GM04503 (cell line): ENCODE results near the gene MEGF11.

ENCODE experiments used
- DNase-seq: peaks from one replicate; pipeline ENCODE4 v3.0.0-alpha.2; 2012; ENCODE audit warnings: low read depth

MEGF11 gene

DNA sequence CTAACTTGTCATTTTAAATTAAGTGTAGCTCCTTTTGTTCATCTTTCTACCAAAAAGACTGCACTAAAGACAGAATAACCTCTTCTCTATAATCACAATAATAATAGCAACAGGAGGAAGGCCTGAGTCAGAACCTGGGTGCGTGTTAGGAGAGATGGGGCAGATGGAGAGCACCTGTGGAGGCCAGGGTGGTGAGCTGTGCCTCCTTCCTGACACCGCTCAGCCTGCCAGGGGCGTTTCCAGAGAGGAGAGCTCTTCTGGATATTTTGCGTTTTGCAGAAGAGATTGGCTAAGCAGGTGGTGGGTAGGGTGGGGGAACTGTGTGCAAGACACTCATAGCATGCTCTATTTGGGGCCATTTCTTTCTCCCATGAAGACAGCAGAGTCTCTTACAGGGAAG lies 83.5 kb downstream of the MEGF11 start:
- DNase-seq, result no peak

DNA sequence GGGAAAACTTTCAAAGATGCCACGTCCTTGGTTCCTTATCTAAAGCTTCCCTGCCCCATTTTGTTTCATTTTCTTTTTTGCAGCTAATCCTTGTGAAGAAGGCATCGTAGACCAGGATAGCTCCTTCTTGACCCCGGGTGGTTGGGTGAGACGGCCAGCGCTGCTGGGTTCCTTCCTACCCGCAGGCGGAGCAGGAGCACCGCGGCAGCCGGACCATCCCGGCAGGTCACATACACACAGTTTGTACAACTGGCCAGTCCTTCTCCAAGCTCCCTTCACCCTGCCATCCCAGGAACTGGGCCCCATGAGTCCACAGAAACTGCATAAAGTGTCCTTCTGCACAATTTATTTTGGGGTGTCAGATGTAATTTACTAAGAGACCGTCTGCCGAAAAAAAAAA lies 83.9 kb downstream of the MEGF11 start:
- DNase-seq, result no peak

DNA sequence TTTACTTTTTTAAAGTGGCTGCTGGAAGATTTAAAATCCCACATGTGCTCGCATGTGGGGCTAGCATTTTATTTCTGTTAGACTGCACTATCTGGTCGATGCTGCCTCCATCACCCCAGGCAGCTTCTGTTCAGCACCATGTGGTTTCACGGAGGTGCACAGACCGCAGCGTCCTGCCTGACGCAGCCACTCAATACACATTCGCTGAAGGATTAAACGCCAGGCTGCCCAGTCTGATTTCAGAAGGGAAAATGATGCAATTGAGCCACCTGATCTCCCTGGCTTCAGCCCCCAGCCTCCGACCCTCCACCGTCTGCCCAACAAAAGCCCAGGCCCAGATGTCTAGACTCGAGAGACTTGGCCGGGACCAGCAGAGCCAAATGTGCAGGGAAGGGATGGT lies 84.5 kb downstream of the MEGF11 start:
- DNase-seq, result no peak

DNA sequence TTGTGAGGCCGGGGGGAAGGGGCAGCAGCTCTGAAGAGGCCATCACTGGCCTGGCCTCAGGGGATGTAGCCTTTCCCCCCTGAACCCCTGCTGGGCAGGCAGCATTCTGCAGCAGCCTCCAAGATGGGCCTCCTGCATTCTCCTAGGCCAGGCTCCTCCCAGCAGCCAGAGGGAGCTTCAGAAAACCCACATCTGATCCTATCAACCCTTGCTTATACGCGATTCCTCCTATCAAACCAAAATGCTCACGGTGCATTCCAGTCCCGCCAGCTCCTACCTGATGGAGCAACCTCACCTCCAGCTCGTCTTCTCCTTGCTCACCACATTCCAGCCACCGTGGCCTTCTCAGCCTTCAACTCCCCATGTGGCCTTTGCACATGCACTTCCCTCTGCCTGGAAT lies 85.7 kb downstream of the MEGF11 start:
- no peak for DNase-seq

DNA sequence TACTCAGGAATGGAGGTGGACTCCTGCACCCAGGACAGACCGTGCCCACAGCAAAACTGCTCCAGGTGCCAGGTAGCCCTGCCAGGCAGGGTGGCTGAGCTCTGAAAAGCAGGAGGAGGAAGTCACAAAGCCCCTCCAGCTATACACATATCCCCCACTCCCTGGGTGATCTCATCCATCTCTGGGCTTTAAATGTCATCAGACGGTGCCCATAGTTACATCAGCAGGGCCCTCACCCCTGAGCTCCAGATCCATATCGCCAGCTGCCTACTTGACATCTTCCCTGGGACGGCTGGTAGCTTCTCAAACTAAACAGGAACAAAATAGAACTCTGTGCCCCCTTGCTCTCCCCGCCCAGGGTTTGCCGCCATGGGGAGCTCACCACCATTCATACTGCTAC lies 87.7 kb downstream of the MEGF11 start:
- no peak for DNase-seq

DNA sequence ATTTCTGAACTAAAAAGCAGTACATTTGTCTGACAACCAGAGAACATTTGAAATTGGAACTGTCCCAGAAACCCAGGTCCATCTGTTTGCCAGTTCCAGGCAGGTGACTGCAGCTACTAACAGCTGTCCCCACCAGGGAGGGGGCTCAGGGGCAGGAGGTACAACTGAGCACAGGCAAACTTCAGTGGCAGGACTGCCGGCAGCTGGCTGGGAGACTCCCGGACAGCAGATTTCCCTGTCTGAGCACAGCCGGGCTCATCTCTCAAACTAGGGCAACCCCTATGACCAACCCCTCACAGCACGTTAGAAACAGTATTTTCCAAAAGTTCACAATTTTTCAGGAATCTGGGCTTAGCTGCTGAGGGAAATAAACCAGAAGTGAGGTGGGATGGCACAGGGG lies 88.8 kb downstream of the MEGF11 start:
- DNase-seq, result no peak

DNA sequence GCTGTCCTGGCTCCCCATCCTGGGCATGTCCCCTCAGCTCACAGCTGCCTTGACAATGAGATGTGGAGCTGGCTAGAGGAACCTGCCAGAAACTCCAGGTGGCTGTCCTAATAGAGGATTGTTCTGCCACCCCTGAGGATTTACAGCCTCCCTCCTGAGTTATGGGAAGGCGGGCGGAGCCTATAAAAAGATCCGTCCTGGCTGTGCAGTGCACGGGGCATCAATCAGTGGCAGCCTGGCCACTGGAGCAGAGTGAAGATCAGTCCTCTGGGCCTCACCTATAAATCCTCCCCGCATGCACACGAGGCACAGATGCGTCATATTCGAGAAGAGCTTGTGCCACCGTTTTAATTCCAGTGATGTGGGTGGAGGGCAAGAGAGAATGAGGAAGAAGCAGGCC lies 90.0 kb downstream of the MEGF11 start:
- DNase-seq, result no peak

DNA sequence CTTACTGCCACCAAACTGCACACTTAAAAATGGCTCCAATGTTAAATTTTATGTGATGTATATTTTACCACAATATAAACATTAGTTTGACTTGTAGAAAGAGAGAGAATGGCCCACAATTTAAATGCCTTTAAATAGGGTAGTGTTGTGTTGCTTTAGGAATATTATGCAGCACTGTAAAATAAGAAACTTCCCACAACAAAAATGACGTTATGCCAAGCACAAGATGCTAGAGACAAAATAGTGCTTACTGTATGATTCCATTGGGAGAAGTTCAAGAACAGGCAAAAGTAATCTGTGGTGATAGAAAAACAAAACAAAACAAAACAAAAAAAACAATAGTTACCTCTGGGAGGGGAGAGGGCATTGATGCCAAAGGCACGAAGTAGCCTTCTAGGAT lies 91.3 kb downstream of the MEGF11 start:
- no peak for DNase-seq

DNA sequence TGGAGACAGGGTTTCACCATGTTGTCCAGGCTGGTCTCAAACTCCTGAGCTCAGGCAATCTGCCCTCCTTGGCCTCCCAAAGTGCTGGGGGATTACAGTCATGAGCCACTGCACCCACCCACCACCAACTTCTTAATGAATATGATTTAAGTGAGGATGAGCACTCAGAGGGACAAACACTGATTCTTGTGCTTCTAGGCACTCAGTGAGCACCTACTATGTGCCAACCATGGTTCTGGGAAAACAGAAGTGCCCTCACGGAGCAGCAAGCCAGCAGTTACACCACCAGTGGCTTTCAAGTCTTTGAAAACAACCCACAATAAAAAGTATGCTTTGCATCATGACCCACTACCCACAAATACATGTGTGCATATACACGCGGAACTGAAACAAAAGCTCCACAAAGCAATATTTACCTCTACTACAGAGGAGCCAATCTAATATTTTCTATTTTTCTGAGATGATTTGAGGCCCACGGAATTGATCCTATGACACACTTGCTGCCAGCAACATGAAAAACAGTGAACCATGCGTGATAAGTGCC lies 91.9 kb downstream of the MEGF11 start:
- no peak for DNase-seq

DNA sequence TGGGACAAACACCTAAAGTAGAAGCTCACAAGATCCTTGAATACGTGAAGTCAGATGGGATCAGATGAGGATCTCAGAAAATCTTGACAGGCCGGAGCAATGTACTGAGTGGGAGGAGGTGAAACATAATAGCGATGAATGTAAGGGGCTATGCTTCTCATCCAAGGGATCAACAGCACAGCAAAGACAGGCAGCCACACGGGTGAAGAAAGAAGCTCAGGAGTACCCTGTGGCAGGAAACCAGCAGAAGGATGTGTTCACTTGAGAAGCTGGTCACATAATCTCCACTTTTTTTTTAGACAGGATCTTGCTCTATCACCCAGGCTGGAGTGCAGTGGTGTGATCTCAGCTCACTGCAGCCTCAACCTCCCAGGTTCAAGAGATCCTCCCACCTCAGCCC lies 92.4 kb downstream of the MEGF11 start:
- no peak for DNase-seq

DNA sequence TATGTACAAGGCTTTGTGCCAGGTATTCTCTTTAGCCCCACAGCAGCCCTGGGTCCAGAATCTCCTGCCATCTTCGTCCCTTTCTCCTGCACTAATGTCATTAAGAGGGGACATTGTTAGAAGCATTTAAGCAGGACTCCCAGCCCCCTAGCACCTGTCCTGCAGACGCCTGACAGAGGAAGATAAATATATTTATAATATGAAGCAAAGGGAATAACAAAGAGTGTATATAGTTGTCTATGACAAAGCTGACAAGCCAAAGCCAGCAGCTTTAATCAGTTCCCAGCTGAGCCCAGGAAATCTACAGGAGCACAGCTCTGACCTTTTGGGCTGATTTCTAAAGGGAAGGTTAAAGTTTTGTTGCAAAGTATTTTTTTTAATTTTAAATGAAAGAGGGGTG lies 96.0 kb downstream of the MEGF11 start:
- no peak for DNase-seq

DNA sequence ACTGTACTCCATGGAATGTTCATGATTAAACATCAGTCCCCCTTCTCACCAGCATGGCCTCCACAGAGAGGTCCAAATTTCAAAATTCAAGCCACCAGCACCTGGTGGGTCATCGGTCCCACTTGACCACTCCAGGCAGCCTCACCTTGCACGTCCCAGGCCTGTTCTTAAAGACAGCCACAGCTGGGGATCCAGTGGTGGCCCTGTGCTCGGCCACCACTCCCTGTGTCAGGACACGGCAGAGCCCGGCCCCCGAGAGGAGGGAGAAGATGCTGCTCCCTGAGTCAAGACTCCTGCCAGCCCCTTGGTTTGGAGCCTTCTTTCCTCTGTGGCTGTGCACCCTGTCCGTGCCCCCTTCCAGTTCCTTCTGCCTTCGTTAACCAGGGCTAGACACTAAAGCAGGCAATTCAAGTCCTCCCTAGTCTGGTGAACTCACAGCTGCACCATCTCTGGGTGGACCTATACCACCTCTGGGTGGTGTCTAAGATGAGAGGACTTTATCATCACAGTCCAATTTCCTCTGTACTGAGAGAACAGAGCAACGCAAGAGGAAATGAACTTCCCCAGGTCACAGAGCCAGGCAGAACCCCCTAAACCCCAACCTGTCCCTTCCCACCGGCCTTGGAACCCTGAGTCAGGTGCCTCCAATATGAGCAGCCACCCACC lies 97.1 kb downstream of the MEGF11 start:
- no peak for DNase-seq

DNA sequence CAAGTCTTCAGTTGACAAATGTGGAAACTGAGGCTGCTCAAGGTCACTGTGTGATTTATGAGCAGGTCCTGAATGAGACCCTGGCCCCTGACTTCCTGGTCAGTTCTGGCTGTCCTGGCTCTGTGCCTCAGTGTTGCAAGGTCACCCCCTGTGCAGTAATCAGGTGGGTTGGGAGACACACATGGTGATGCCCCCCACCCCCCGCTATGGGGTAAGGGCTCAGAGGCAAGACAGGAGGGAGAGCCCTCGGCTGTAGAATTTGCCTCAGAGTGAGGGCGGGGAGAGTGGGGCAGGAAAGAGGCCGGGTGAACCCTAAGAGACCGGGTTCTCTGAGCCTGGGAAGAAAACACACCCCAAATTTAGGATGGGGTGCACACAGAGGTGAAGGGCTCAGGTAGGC lies 98.5 kb downstream of the MEGF11 start:
- no peak for DNase-seq

DNA sequence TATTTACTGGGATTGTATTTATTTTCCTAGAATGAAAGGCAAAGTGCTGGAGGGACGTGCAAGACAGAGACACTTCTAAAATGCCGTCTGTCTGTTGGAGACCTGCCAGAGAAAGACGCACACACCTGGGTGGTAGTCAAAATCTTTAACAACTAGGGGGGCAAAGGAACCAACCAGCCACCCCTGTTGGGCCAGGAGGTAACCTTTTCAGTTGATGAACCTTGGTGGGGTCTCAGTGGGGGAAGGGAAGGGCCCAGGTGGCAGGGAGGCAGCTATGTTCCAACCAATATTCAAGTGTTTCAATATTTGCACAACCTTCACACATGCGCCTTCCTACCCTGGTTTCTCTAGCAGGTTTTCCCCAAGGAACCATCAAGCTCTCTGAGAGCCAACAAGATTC lies 99.0 kb downstream of the MEGF11 start:
- no peak for DNase-seq

DNA sequence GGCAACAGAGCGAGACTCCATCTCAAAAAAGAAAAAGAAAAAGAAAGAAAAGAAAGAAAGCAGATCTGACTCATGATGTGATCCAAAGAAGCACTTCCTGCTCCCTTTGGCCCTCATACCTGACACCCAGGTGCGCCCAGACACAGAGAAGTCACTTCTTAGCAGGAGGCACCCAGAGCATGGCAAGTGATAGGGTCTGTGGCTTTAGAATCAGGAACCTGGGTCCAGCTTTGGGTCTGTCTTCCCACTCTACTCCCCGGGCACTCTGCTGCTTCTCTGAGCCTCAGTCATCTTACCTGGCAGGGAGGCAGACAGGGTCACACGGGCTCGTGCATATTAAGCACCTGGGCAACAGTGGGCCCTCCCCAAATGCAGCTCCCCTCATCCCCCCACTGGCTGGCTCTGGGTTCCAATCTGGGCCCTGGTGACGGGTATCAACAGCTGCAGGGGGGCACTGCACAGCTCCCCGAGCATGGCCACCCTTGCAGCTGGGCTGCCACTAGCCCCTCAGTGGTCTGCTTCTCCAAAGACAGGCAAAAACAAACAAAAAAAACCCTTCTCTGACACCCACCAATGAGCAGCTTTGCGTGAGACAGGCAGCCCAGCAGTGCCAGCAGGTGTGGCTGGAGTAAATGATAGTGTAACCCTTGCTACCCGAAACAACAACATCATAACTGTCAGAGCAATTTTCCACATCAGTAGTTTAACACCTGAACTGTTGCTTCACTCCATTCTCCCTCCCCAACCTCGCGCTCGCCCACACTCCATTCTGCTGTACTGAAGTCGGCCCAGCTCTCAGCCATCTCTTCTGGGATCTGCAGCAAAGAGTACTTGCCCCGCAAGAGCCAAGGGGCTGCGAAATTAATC lies 99.8 kb downstream of the MEGF11 start:
- DNase-seq, result no peak

DNA sequence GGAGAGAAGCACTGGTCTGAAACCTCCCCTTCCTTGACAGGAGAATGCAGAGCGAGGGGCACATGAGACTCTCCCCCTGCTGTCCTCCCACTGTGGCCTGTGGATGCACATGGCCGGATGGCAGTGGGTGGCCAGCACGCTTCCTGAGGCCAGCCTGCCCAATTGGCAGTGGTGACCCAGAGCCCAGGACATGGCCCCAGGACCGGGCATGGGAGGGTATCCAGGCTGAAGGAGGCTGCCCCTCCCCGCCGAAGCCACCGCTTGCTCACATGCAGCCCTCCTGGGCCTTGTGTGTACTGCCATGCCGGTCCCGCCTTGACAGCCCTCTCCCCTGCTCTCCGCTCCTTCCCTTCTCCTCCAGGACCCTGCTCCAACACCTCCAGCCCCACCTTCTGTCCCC lies 100.9 kb downstream of the MEGF11 start:
- DNase-seq, result no peak

DNA sequence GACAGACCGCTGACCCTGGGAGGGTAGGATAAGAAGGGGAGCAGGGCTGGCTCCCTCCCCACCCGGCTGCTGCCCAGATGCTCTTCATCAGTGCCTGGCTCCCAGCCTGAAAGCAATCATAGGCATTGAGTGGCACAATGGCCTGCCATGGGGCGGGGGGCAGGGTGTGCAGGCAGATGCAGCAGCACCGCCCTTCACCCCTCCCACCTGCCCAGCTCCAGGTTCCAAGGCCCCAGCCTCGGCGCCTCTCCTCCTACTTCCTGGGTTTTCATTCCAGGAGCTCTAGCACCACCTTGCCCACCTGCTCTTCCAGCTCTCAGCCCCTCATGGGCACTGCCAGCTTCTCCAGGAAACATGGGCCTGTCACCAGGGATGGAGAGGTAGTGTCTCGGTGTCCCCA lies 101.7 kb downstream of the MEGF11 start:
- DNase-seq, result no peak

DNA sequence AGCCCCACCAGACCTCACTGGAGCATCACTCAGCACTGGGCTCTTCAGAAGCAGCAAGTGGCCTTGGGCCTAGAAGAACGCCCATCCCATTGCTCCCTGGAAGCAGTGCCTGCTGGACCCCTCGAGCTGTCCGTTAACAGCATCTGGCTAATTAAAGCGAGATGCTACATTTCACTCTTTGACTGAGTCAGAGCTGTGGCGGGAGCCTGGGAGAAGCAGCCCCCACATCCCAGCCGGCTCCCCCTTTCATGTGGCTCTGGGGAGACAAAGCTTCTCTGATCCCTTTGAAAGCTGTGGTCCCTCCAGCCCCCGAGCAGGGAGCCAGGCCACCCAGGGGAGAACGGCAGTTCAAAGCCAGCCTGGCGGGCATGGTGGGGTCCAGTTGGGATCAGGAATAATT lies 103.7 kb downstream of the MEGF11 start:
- DNase-seq, result no peak

DNA sequence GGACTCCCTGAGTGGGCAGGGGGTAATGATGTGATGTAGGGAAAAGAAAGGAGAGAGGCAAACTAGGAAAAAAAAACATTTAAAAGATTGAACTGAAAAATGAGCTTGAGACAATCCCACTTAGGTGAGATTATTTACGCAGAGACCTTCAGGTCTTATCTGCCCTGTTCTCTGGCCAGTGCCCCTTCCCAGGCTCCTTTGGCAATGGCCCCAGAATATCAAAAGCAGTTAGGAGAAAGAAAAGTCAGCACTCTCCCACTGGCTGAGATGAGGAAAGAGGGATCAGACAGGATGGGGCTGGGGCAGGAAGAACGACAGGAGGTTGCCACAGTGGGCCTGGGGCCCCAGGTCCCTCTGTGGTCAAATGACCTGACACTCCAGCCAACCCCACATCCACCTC lies 105.4 kb downstream of the MEGF11 start:
- no peak for DNase-seq

DNA sequence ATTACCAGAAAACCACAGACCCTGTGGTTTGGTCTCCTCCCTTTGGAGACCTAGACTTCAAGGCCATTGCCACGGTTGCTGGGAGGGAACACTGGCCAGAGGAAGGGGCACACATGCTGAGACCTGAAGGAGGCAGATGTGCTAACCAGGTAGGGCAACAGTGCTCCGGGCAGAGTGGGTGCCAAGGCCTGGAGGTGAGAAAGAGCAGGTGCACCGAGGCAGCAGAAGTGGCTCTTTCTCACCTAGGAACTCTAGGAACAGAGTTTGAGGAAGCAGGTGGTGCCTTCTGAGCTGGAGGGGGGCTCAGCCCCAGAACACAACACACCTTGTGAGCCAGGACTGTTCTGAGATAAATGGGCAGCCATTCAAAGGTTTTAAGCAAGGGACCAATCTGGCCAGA lies 106.1 kb downstream of the MEGF11 start:
- DNase-seq, result no peak

DNA sequence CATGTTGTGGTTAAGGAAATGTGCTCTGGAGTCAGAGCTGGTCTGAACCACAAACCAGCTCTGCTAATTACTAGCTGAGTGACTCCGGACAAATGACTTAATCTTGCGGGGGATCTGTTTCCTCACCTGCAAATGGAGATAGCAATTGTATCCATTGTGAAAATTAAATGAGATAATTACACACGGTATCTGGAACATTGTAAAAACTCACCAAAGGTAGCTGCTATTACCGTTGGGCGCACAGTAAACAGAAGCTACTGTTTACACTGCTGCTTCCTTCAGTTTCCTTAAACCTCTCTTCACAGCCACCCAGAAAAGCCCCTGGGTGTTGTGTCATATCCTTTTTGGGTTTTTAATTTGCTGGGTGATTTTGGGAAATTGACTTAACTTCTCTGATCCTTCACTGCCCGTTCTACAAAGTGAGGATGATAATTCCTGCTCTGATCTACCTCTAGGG lies 107.8 kb downstream of the MEGF11 start:
- no peak for DNase-seq

DNA sequence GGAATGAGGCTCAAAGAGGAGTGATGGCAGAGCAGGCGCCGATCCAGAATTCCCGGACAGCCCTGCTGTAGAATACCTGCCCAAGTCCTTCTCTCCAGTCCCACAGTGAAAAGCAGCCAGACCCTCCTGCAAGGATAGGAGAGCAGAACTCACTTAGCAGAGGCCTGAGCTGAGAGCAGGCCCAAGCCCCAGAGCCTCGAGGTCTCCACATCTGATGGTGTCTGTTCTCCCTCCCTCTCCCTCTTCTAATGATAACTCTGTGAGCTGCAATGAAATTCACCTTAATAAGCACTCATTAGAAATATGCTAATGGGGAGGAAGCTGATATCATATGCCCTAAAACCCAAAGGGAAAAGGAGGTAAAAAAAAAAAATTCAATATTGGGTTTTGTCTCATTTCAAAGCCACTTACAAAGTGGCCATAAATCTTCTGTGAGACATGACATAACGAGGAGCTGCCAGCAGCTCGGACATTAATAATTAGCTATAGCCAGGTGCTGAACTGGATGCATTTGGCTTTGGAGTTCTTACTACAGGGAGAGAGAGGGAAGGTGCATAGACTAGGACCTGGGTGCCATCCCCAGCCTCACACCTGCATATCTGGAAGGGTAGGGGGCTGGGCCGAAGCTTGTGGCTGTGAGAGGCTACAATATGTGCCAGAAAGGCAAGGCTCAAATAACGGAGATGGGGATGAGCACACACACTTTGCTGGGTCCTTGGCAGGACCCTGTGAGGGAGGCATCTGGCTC lies 108.4 kb downstream of the MEGF11 start:
- no peak for DNase-seq

DNA sequence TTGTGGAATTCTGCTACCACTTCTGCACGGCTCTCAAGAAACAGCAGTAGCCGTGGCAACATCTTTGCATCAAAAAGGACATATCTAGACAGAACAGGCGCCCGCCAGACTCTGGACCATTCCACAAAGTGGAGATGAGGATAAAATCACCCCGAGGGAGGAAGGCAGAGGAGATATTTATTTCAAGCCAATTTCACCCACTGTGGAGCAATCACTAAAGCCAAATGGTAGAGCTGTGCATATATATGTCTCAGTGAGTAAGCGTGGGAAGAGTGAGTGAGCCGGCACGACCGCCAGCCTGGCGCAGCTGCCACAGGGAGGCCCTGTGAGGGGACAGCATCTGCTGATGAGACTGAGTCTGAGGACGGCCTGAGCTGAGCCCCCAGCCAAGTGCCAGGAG lies 111.3 kb downstream of the MEGF11 start:
- DNase-seq, result no peak
